Measurements from ENCODE around the gene KCNMB2.

DNA sequence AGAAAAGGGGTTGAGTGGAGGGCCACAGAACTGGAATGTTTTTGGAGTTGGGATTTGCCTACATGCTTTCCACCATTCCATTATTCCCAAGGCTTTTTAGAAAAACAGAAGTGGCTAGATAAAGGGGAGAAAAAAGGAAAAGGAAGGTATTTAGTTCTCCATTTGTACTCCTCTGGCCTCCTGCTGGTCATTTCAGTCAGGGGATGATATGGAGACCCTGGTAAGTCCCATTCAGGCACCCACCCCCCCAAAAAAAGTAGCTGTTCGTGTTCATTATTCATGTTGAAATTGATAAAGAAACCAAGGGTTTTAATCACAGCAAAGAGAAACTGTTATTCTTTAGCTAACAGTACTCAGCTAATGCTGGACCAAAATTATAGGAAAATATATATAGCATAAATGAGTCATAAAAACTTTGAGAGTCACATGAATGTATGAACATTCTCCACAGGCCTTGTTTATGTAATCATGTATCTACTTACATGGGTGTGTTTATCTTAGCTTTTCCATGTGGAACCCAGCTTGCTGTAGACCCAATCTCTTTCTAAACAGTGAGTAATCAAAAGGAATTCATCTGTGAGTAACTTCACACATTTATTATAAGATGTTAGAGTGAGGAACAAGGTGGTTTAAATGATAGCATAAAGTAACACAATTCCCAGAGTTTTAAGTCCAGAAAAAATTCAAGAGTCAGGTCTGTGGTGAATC is 167.2 kb downstream of the KCNMB2 start:
- TF ChIP-seq, protein P1, sequence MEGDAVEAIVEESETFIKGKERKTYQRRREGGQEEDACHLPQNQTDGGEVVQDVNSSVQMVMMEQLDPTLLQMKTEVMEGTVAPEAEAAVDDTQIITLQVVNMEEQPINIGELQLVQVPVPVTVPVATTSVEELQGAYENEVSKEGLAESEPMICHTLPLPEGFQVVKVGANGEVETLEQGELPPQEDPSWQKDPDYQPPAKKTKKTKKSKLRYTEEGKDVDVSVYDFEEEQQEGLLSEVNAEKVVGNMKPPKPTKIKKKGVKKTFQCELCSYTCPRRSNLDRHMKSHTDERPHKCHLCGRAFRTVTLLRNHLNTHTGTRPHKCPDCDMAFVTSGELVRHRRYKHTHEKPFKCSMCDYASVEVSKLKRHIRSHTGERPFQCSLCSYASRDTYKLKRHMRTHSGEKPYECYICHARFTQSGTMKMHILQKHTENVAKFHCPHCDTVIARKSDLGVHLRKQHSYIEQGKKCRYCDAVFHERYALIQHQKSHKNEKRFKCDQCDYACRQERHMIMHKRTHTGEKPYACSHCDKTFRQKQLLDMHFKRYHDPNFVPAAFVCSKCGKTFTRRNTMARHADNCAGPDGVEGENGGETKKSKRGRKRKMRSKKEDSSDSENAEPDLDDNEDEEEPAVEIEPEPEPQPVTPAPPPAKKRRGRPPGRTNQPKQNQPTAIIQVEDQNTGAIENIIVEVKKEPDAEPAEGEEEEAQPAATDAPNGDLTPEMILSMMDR (IDR thresholded peaks at IDR 0.05; ENCODE audit: borderline replicate concordance, extremely low read depth, low read length, poor library complexity, severe bottlenecking) = no peak
- no peak for TF ChIP-seq EZH2 (IDR thresholded peaks at IDR 0.05; ENCODE audit: borderline replicate concordance, low read depth, low read length, severe bottlenecking)

Data from DND-41 (cell line).